Mesenteric fat pad (tissue), 1 donor: ENCODE data around the gene RBBP8NL. TPM values are rescaled to one million over a fixed set of nuclear protein-coding genes. Genes with fewer than 3 reads are reported as not detected.

ENCODE experiments used
- DNase-seq: peaks from one replicate; pipeline ENCODE4 v3.0.0-alpha.2; 2020; ENCODE audit warnings: low spot score
- long read RNA-seq: library from polyadenylated mRNA; unstranded; transcript quantifications from one replicate; pipeline ENCODE4 v2.0.0, GENCODE V29; 2020
- total RNA-seq: library from RNA; stranded (reverse); fragmentation: NEBNext Ultra II Directional; extraction: Animal tissue kit (Norgen Biotek cat#: 25700); gene quantifications from one replicate; pipeline ENCODE4 v1.2.1, GENCODE V29; 2021
- donor health status: DM: yes; HTN: yes; CAD: no.

Gene RBBP8NL
- not detected for total RNA-seq
- long read RNA-seq, result 0 reads

GRCh38 chr20:62427172-62428001 lies at the start of gene RBBP8NL:
RBBP8NL (minus strand) TSS chr20:62427539; CDS start chr20:62419647, 7,892 bp downstream.
- DNase-seq, result no peak

- no peak for DNase-seq
Observed at GRCh38 chr20:62476056-62476838, 48.9 kb upstream of the RBBP8NL start.

GRCh38 chr20:62475772-62476055 lies 48.4 kb upstream of the RBBP8NL start, which contains the start of gene GATA5:
GATA5 (minus strand) TSS chr20:62475995; CDS start chr20:62475521, 474 bp downstream.
- no peak for DNase-seq

GRCh38 chr20:62475027-62475771 lies 47.9 kb upstream of the RBBP8NL start:
- no peak for DNase-seq

GRCh38 chr20:62474604-62475026 lies 47.3 kb upstream of the RBBP8NL start:
- no peak for DNase-seq

- DNase-seq, result no peak
Observed at GRCh38 chr20:62473717-62474603, 46.6 kb upstream of the RBBP8NL start.

- no peak for DNase-seq
Observed at GRCh38 chr20:62472941-62473585, 45.7 kb upstream of the RBBP8NL start.

GRCh38 chr20:62472138-62472940 lies 45.0 kb upstream of the RBBP8NL start:
- no peak for DNase-seq

GRCh38 chr20:62470459-62470858 lies 43.1 kb upstream of the RBBP8NL start:
- DNase-seq, result no peak

GRCh38 chr20:62470001-62470400 lies 42.7 kb upstream of the RBBP8NL start:
- no peak for DNase-seq

GRCh38 chr20:62469352-62469751 lies 42.0 kb upstream of the RBBP8NL start:
- no peak for DNase-seq

GRCh38 chr20:62466806-62467537 lies 39.6 kb upstream of the RBBP8NL start:
- DNase-seq, result no peak

- DNase-seq, result no peak
Observed at GRCh38 chr20:62466072-62466760, 38.9 kb upstream of the RBBP8NL start.

GRCh38 chr20:62464990-62465389 lies 37.7 kb upstream of the RBBP8NL start:
- no peak for DNase-seq

- DNase-seq, result no peak
Observed at GRCh38 chr20:62464425-62464770, 37.1 kb upstream of the RBBP8NL start.

GRCh38 chr20:62463651-62464424 lies 36.5 kb upstream of the RBBP8NL start:
- no peak for DNase-seq

GRCh38 chr20:62462976-62463592 lies 35.7 kb upstream of the RBBP8NL start:
- DNase-seq, result no peak
